ENCODE results near the gene LCTL.

GRCh38 chr15:66542896-66543295 is 22.9 kb downstream of the LCTL start:
- TF ChIP-seq CTCF (IDR thresholded peaks at IDR 0.05), result no peak
- TF ChIP-seq EZH2 (IDR thresholded peaks at IDR 0.05; ENCODE audit: borderline replicate concordance, insufficient read depth, low read depth, low read length, poor library complexity, severe bottlenecking), result no peak

Data from B cell (primary cell).